ENCODE data around the gene CTDSP1. TPM values are rescaled to one million over a fixed set of nuclear protein-coding genes. Genes with fewer than 3 reads are reported as not detected.

CTDSP1 gene
- polyA plus RNA-seq, 3 donors: 46.4 to 258 (median 49.9) TPM

DNA sequence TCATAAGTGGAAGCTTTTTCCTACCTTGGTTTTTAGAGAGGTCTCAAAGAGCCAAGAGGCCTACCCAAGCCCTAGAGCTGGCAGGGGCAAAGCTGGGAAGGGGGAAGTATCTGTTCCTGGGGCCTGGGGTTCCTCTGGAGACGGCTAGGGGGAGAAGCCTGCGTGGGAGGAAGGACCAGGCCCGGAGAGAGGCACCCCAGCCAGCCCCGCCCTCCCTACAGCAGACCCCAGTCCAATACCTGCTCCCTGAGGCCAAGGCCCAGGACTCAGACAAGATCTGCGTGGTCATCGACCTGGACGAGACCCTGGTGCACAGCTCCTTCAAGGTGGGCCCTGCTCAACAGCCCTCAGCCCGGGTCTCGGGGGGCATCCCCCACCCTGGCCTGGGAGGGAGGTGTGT, 2.2 kb downstream of the CTDSP1 start:
- intact Hi-C loops (cut with micrococcal nuclease): loop anchor here (10.0 kb wide), 2 partner anchors 163 to 273 kb away; partner anchors contain the start of genes CNOT9 (in 1 of the 2), RNF25 (in 1 of the 2), STK36 (in 1 of the 2) and USP37 (in 1 of the 2)
- H3K36me3 Mint-ChIP-seq: peaks cover 29 to 38% of the 10 kb centered on the region in 2 donors
- H3K4me1 Mint-ChIP-seq: peaks cover 68% of the 10 kb centered on the region
- peaks cover 0 to 4% (median 0%) of the 10 kb centered on the region in 7 donors for H3K9me3 Mint-ChIP-seq
- H2AFZ ChIP-seq (ENCODE audit: insufficient read depth, low read depth, low read length, poor library complexity, severe bottlenecking): no peak overlapping the region
- peak overlapping the region; percentile 82 for H3K9ac ChIP-seq (ENCODE audit: insufficient read depth, low read length, poor library complexity, severe bottlenecking)
- peaks cover 74 to 85% of the 10 kb centered on the region in 2 donors for H3K4me1 ChIP-seq (ENCODE audit: control insufficient read depth in 1 of 2, insufficient read depth in 2 of 2, low read length in 2 of 2)
- H3K9me3 ChIP-seq (replicated peaks in 1 of 2; ENCODE audit: control insufficient read depth in 1 of 2, insufficient read depth in 1 of 2, low read length in 2 of 2): no peaks in the 10 kb centered on the region
- peaks cover 0 to 2% (median 0%) of the 10 kb centered on the region in 3 donors for H3K27me3 Mint-ChIP-seq (ENCODE audit: low read depth in 3 of 3)
- peak overlapping the region; percentile 84 to 95 (median 92) for H3K4me3 ChIP-seq (replicated peaks in 1 of 3; ENCODE audit: low read depth in 2 of 3, low read length in 3 of 3)
- H3K36me3 ChIP-seq (replicated peaks in 1 of 2; ENCODE audit: control insufficient read depth in 1 of 2, insufficient read depth in 2 of 2, low read length in 2 of 2): peaks cover 38 to 41% of the 10 kb centered on the region in 2 donors
- H4K20me1 ChIP-seq (ENCODE audit: insufficient read depth, low read length): peaks cover 51% of the 10 kb centered on the region
- H3K27ac ChIP-seq (ENCODE audit: low read depth in 1 of 2, low read length in 2 of 2): peak overlapping the region; percentile 24 to 91
- H3K4me3 Mint-ChIP-seq: peak overlapping the region; percentile 93 to 98
- 90% methylated on average over 2 of the region's 9 CpGs for WGBS (ENCODE audit: insufficient coverage)
- H3K79me2 ChIP-seq (ENCODE audit: insufficient read depth, low read length): peaks cover 86% of the 10 kb centered on the region
- H3K27me3 ChIP-seq (ENCODE audit: control insufficient read depth in 2 of 2, insufficient read depth in 2 of 2, low read length in 2 of 2): no peaks in the 10 kb centered on the region
- TF ChIP-seq, protein P1, sequence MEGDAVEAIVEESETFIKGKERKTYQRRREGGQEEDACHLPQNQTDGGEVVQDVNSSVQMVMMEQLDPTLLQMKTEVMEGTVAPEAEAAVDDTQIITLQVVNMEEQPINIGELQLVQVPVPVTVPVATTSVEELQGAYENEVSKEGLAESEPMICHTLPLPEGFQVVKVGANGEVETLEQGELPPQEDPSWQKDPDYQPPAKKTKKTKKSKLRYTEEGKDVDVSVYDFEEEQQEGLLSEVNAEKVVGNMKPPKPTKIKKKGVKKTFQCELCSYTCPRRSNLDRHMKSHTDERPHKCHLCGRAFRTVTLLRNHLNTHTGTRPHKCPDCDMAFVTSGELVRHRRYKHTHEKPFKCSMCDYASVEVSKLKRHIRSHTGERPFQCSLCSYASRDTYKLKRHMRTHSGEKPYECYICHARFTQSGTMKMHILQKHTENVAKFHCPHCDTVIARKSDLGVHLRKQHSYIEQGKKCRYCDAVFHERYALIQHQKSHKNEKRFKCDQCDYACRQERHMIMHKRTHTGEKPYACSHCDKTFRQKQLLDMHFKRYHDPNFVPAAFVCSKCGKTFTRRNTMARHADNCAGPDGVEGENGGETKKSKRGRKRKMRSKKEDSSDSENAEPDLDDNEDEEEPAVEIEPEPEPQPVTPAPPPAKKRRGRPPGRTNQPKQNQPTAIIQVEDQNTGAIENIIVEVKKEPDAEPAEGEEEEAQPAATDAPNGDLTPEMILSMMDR (IDR thresholded peaks at IDR 0.05): peak; percentile 11
- H3K4me2 ChIP-seq (replicated peaks; ENCODE audit: extremely low read depth, low read length, poor library complexity, severe bottlenecking): peak overlapping the region; percentile 79
- peak in 1 of 3 donors; percentile 38 for DNase-seq
- H3K27ac Mint-ChIP-seq: peak overlapping the region; percentile 31 to 79 (median 59)

DNA sequence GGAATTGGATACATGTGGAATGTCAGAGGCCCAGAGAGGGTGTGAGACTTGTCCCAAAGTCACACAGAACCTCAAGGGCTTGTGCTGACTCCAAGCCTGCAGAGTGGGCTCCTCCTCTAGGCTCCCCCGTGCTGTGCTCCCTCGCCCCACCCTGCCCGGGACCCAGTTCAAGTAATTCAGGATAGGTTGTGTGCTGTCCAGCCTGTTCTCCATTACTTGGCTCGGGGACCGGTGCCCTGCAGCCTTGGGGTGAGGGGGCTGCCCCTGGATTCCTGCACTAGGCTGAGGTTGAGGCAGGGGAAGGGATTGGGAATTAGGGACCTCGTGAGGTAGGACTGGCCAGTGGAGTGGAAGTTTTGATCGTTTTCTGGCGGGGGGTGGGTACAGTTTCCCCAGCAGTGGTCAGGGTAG, 2.8 kb downstream of the CTDSP1 start:
- Histone ChIP-seq H3K4me3 (replicated peaks in 1 of 3; ENCODE audit: low read depth in 2 of 3, low read length in 3 of 3) (peak overlapping the region in 1 of 3 experiments; percentile 92), H3K4me2 (replicated peaks; ENCODE audit: extremely low read depth, low read length, poor library complexity, severe bottlenecking) (peak overlapping the region; percentile 79), H3K9ac (ENCODE audit: insufficient read depth, low read length, poor library complexity, severe bottlenecking) (peak overlapping the region; percentile 82), H3K27me3 (ENCODE audit: control insufficient read depth in 2 of 2, insufficient read depth in 2 of 2, low read length in 2 of 2) (no peaks in the 10 kb centered on the region), H3K9me3 (replicated peaks in 1 of 2; ENCODE audit: control insufficient read depth in 1 of 2, insufficient read depth in 1 of 2, low read length in 2 of 2) (no peaks in the 10 kb centered on the region), H2AFZ (ENCODE audit: insufficient read depth, low read depth, low read length, poor library complexity, severe bottlenecking) (no peak overlapping the region), H3K36me3 (replicated peaks in 1 of 2; ENCODE audit: control insufficient read depth in 1 of 2, insufficient read depth in 2 of 2, low read length in 2 of 2) (peaks cover 38 to 41% of the 10 kb centered on the region in 2 donors), H3K27ac (ENCODE audit: low read depth in 1 of 2, low read length in 2 of 2) (peak overlapping the region in 1 of 2 donors; percentile 24), H4K20me1 (ENCODE audit: insufficient read depth, low read length) (peaks cover 51% of the 10 kb centered on the region), H3K4me1 (ENCODE audit: control insufficient read depth in 1 of 2, insufficient read depth in 2 of 2, low read length in 2 of 2) (peaks cover 74 to 85% of the 10 kb centered on the region in 2 donors), H3K79me2 (ENCODE audit: insufficient read depth, low read length) (peaks cover 80% of the 10 kb centered on the region)
- Mint-ChIP-seq H3K27me3 (ENCODE audit: low read depth in 3 of 3) (peaks cover 0 to 2% (median 0%) of the 10 kb centered on the region in 3 donors), H3K36me3 (peaks cover 29 to 38% of the 10 kb centered on the region in 2 donors), H3K4me1 (peaks cover 68% of the 10 kb centered on the region), H3K9me3 (peaks cover 0 to 4% (median 0%) of the 10 kb centered on the region in 7 donors), H3K27ac (peak overlapping the region in 2 of 7 donors; percentile 37 to 46), H3K4me3 (peak overlapping the region in 1 of 2 donors; percentile 6)
- no peak for DNase-seq
- WGBS (ENCODE audit: insufficient coverage): 91% methylated on average over 6 of the region's 8 CpGs
- TF ChIP-seq, protein P1 (IDR thresholded peaks at IDR 0.05): no peak
- intact Hi-C loops (cut with micrococcal nuclease): loop anchor here (10.0 kb wide), 2 partner anchors 162 to 272 kb away; partner anchors contain the start of genes CNOT9 (in 1 of the 2), RNF25 (in 1 of the 2), STK36 (in 1 of the 2) and USP37 (in 1 of the 2)
